Prostate gland (tissue), 2 donors: ENCODE data around the gene SYT17. TPM values are rescaled to one million over a fixed set of nuclear protein-coding genes. Genes with fewer than 3 reads are reported as not detected.

Experiments used
- DNase-seq: peaks from one replicate; pipeline ENCODE4 v3.0.0-alpha.2; 2019; ENCODE audit warnings: low spot score
- H3K27ac ChIP-seq, 2 donors: fragments of 200-600 bp; sonication (generic); 2 replicates each; pipeline ENCODE4 v1.5.1; 2017 to 2019
- H3K27me3 ChIP-seq: fragments of 200-600 bp; sonication (generic); replicated peaks from 2 replicates; pipeline ENCODE4 v1.5.1; 2019; ENCODE audit not compliant: insufficient read depth
- H3K36me3 ChIP-seq, 2 donors: fragments of 200-600 bp; sonication (generic); 1 replicate in 1 of 2; 2 replicates in 1 of 2; pipeline versions ENCODE4 v1.5.1 to v1.8.1; 2017 to 2019
- H3K4me1 ChIP-seq: fragments of 200-600 bp; sonication (generic); replicated peaks from 2 replicates; pipeline ENCODE4 v1.5.1; 2019
- H3K4me3 ChIP-seq, 2 donors: fragments of 200-600 bp; sonication (generic); 2 replicates each; pipeline ENCODE4 v1.5.1; 2017 to 2019
- H3K9me3 ChIP-seq: fragments of 200-600 bp; sonication (generic); 2 replicates; pipeline ENCODE4 v1.5.1; 2017
- CTCF ChIP-seq, 4 experiments: fragments of 200-600 bp in 2 of 4; fragments of 450-650 bp in 2 of 4; sonication (generic) in 2 of 4; IDR thresholded peaks; 1 replicate in 3 of 4; 2 replicates in 1 of 4; pipeline ENCODE4 v1.5.1; 2016 to 2019; ENCODE audit warnings: antibody characterized with exemption in 4 of 4, mild to moderate bottlenecking in 2 of 4, moderate library complexity in 2 of 4
- POLR2A ChIP-seq: fragments of 450-650 bp; IDR thresholded peaks from one replicate; pipeline ENCODE4 v1.6.1; 2016; ENCODE audit warnings: antibody characterized with exemption, mild to moderate bottlenecking
- POLR2AphosphoS5 ChIP-seq: sonication (generic); formaldehyde crosslinking; IDR thresholded peaks from one replicate; pipeline ENCODE4 v1.6.1; 2017; ENCODE audit warnings: antibody characterized with exemption
- WGBS: methylation state at CpG from one replicate; pipeline ENCODE4 v1.1.5; 2018; 5-methylcytosine and 5-hydroxymethylcytosine counted together
- intact Hi-C: fragments of 100-400 bp; cut with DNase I; formaldehyde crosslinking; loops from one replicate; pipeline ENCODE4 v1.14.2; 2022
- total RNA-seq, 2 donors: library from RNA; depleted of rRNA; stranded (reverse); fragments of >200 nt; gene quantifications; one replicate each; pipeline ENCODE4 v1.1.0, GENCODE V29; 2016

The SYT17 gene
- total RNA-seq, 2 donors from 2014 or later = 24.3 to 32.4 TPM

DNA sequence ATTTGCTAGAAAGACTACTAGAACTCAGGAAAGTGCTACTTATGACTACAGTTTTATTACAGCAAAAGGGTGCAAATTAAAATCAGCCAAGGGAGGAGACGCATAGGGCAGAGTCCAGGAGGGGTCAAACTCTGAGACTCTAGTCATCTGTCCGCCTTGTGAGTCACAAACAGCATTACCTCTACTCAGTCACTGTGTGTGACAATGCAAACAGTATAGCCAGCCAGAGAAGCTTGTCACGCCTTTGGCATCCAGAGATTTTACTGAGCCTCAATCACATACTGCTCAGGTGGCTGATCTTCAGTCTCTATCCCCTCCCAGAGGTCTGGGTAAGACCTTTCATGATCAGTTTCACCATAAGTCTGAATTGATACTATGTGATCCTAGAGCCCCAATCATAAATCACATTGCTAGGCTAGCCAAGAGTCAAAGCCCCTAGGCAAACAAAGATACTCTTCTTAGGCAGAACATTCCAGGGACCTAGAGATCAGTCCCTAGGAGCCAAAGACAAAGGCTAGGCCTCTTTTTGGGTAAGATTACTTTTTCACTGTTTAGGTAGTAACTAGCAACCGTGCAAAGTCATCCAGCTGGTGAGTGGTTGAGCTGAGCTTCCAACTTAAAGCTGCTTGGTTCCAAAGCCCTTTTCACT, 68.6 kb downstream of the SYT17 start:
- Histone ChIP-seq H3K4me3 (no peak overlapping the region), H3K27ac (no peak overlapping the region), H3K4me1 (no peaks in the 10 kb centered on the region), H3K9me3 (no peaks in the 10 kb centered on the region), H3K36me3 (no peaks in the 10 kb centered on the region), H3K27me3 (no peaks in the 10 kb centered on the region)
- TF ChIP-seq POLR2AphosphoS5 (no peak), POLR2A (no peak), CTCF (IDR thresholded peaks at IDR 0.05) (no peak)
- intact Hi-C loops = no loop called here
- WGBS = 88% methylated on average over 4 of the region's 4 CpGs
- no peak for DNase-seq

GRCh38 chr16:19238406-19238805, 70.4 kb downstream of the SYT17 start:
- no peaks in the 10 kb centered on the region for H3K27me3 ChIP-seq
- H3K4me3 ChIP-seq = no peak overlapping the region
- WGBS = 59% methylated on average over 4 of the region's 4 CpGs
- no peak for TF ChIP-seq CTCF (IDR thresholded peaks at IDR 0.05)
- no peak for TF ChIP-seq POLR2AphosphoS5
- no peak for TF ChIP-seq POLR2A
- no peak overlapping the region for H3K27ac ChIP-seq
- intact Hi-C loops = no loop called here
- H3K4me1 ChIP-seq = no peaks in the 10 kb centered on the region
- no peak for DNase-seq
- no peaks in the 10 kb centered on the region for H3K36me3 ChIP-seq
- no peaks in the 10 kb centered on the region for H3K9me3 ChIP-seq

GRCh38 chr16:19239511-19240155, 71.6 kb downstream of the SYT17 start:
- no peak for DNase-seq
- intact Hi-C loops = no loop called here
- 87% methylated on average over 10 of the region's 13 CpGs for WGBS
- Histone ChIP-seq H3K36me3 (no peaks in the 10 kb centered on the region), H3K9me3 (no peaks in the 10 kb centered on the region), H3K27me3 (no peaks in the 10 kb centered on the region), H3K27ac (no peak overlapping the region), H3K4me1 (no peaks in the 10 kb centered on the region), H3K4me3 (no peak overlapping the region)
- no peak for TF ChIP-seq POLR2A
- TF ChIP-seq POLR2AphosphoS5 = no peak

- 93% methylated on average over 7 of the region's 7 CpGs for WGBS
- intact Hi-C loops = no loop called here
- no peaks in the 10 kb centered on the region for H3K9me3 ChIP-seq
- no peaks in the 10 kb centered on the region for H3K27me3 ChIP-seq
- no peaks in the 10 kb centered on the region for H3K4me1 ChIP-seq
- H3K4me3 ChIP-seq = no peak overlapping the region
- no peak for TF ChIP-seq POLR2AphosphoS5
- no peak for TF ChIP-seq CTCF (IDR thresholded peaks at IDR 0.05)
- no peak for TF ChIP-seq POLR2A
- DNase-seq = no peak
- no peaks in the 10 kb centered on the region for H3K36me3 ChIP-seq
- H3K27ac ChIP-seq = no peak overlapping the region
Measured at GRCh38 chr16:19240494-19240893, 72.5 kb downstream of the SYT17 start.

GRCh38 chr16:19241512-19241911, 73.5 kb downstream of the SYT17 start:
- Histone ChIP-seq H3K27me3 (no peaks in the 10 kb centered on the region), H3K4me1 (no peaks in the 10 kb centered on the region), H3K9me3 (no peaks in the 10 kb centered on the region), H3K27ac (no peak overlapping the region), H3K4me3 (no peak overlapping the region), H3K36me3 (no peaks in the 10 kb centered on the region)
- TF ChIP-seq CTCF (IDR thresholded peaks at IDR 0.05) = no peak
- intact Hi-C loops = no loop called here
- DNase-seq = no peak
- WGBS = 93% methylated on average over 11 of the region's 11 CpGs
